Stimulated activated CD8-positive, alpha-beta memory T cell treated with anti-CD3 and anti-CD28 coated beads, Interleukin-15, amount 100 ng/mL, for 48 hours (primary cell): ENCODE results near the gene PACRG.

ENCODE experiments used
- DNase-seq, 2 donors: peaks; one replicate each; pipeline ENCODE4 v3.0.0-alpha.2; 2020; ENCODE audit warnings: low read depth in 2 of 2

Gene PACRG

GRCh38 chr6:163008626-163009025 lies 280.9 kb downstream of the PACRG start:
- no peak for DNase-seq

GRCh38 chr6:163010145-163010544 lies 282.4 kb downstream of the PACRG start:
- DNase-seq: no peak

GRCh38 chr6:163014736-163015135 lies 287.0 kb downstream of the PACRG start:
- DNase-seq: no peak

GRCh38 chr6:163017801-163018200 lies 290.0 kb downstream of the PACRG start:
- DNase-seq: no peak

- DNase-seq: no peak
Observed at GRCh38 chr6:163019926-163020325, 292.2 kb downstream of the PACRG start.

- no peak for DNase-seq
Observed at GRCh38 chr6:163021054-163021453, 293.3 kb downstream of the PACRG start.

- DNase-seq: no peak
Observed at GRCh38 chr6:163023700-163024099, 295.9 kb downstream of the PACRG start.

- DNase-seq: no peak
Observed at GRCh38 chr6:163026893-163027292, 299.1 kb downstream of the PACRG start.

GRCh38 chr6:163030980-163031379 lies 303.2 kb downstream of the PACRG start:
- no peak for DNase-seq

- DNase-seq: no peak
Observed at GRCh38 chr6:163031931-163032330, 304.2 kb downstream of the PACRG start.

GRCh38 chr6:163036160-163036645 lies 308.4 kb downstream of the PACRG start:
- DNase-seq: no peak

- no peak for DNase-seq
Observed at GRCh38 chr6:163038317-163038716, 310.5 kb downstream of the PACRG start.

- no peak for DNase-seq
Observed at GRCh38 chr6:163048345-163048744, 320.6 kb downstream of the PACRG start.

- DNase-seq: no peak
Observed at GRCh38 chr6:163053667-163054344, 326.0 kb downstream of the PACRG start.

- DNase-seq: no peak
Observed at GRCh38 chr6:163054641-163055040, 326.9 kb downstream of the PACRG start.

- DNase-seq: no peak
Observed at GRCh38 chr6:163057260-163057659, 329.5 kb downstream of the PACRG start.

- DNase-seq: no peak
Observed at GRCh38 chr6:163062790-163063189, 335.0 kb downstream of the PACRG start.

- no peak for DNase-seq
Observed at GRCh38 chr6:163063561-163063960, 335.8 kb downstream of the PACRG start.

GRCh38 chr6:163064397-163064796 lies 336.6 kb downstream of the PACRG start:
- DNase-seq: no peak

- DNase-seq: no peak
Observed at GRCh38 chr6:163066200-163066599, 338.4 kb downstream of the PACRG start.

GRCh38 chr6:163077134-163077533 lies 349.4 kb downstream of the PACRG start:
- DNase-seq: no peak

GRCh38 chr6:163078712-163079111 lies 350.9 kb downstream of the PACRG start:
- DNase-seq: no peak

- DNase-seq: no peak
Observed at GRCh38 chr6:163080228-163080627, 352.5 kb downstream of the PACRG start.

GRCh38 chr6:163083141-163083540 lies 355.4 kb downstream of the PACRG start:
- no peak for DNase-seq
